ENCODE measurements around the gene RAB25.

Gene RAB25

DNA sequence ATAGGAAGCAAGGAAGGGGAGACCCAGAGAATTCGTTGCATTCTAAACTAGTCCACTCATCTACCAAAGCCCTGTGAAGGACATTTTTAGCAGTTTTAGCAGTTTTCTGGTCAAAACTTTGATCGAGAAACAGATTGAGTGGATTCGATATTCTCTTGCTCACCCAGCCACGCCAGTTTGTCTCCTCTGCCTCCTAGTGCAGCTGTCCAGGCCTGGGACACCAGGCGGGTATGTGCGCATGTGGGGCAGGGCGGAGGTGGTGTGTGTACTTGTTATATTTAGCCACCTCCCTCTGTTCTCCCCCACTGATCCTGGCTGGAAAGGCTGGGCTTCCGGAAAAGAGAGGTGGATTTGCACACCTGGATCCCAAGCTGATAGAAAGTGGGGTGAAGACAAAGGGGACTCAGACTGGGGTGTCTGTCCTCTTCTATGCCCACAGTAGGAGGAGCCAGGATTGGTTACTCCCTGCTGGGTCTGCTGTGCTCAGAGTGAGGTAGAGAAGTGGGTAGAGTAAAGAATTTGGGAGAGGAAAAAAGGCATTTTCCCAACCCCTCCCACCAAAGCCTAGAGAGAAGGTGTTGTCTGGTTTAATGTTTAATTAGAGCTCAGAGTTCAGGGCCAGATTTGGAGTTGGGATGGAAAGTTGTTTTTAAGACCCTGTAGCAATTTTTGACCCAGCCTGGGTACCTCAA, 57.4 kb downstream of the RAB25 start:
- peaks cover 27% of the 10 kb centered on the region for H3K4me1 Mint-ChIP-seq
- DNase-seq (ENCODE audit: low spot score in 2 of 2) (no peak), ATAC-seq (ENCODE audit: low read depth) (no peak)
- peaks cover 13% of the 10 kb centered on the region for H3K27me3 Mint-ChIP-seq
- H3K9me3 Mint-ChIP-seq = no peaks in the 10 kb centered on the region
- H3K27ac Mint-ChIP-seq = peak overlapping the region; percentile 46
- no peak overlapping the region for H3K4me3 Mint-ChIP-seq
- H3K36me3 Mint-ChIP-seq = no peaks in the 10 kb centered on the region

DNA sequence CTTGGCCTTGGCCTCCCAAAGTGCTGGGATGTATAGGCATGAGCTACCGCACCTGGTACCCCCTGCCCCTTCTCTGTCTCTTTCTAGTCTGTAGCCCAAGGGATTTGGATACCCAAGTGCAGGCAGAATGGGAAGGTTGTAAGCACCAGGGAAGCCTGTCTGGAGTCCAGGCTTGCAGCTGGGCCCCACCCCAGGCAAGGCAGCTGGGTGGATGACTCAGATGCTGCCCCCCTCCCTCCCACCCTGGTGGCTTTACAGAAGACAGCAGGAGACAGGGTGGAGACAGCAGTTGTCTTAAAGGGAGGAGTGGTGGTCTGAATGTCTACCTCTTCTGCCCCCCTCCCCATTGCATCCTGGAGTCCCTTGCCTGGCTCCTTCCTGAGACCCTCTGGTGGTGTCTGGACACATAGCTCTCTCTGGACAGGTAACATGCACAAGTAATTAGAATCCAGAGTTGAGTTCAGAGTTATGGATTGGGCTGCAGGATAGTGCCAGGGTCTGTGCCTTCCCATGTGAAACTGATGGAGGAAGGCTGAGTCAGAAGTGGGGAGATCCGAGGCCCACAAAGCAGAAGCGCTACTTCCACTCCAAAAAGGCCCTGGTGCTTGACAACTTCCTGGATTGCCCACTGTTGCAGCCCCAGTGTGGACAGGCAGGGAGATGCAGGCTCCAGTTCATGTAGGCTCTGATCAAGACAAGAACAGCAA, 58.7 kb downstream of the RAB25 start:
- Mint-ChIP-seq H3K4me1 (peaks cover 24% of the 10 kb centered on the region), H3K27me3 (peaks cover 13% of the 10 kb centered on the region), H3K9me3 (no peaks in the 10 kb centered on the region), H3K27ac (peak overlapping the region; percentile 77), H3K4me3 (no peak overlapping the region), H3K36me3 (no peaks in the 10 kb centered on the region)
- peak; percentile 55 for ATAC-seq (ENCODE audit: low read depth)
- DNase-seq (ENCODE audit: low spot score in 2 of 2) = no peak

All from memory B cell (primary cell).